HG03469 (cell line): ENCODE data around the gene CMIP.
"Not testable (repeated sequence)": the region's sequence is repeated elsewhere in the genome, so short reads cannot be mapped to it uniquely, and the experiment has no call there.

Source experiments
- ATAC-seq: cut with Tn5 transposase; IDR thresholded peaks from one replicate; pipeline ENCODE4 v1.9.1; 2021; ENCODE audit warnings: mild to moderate bottlenecking, moderate library complexity, moderate number of reproducible peaks; ENCODE audit not compliant: unreplicated experiment

Gene CMIP

DNA sequence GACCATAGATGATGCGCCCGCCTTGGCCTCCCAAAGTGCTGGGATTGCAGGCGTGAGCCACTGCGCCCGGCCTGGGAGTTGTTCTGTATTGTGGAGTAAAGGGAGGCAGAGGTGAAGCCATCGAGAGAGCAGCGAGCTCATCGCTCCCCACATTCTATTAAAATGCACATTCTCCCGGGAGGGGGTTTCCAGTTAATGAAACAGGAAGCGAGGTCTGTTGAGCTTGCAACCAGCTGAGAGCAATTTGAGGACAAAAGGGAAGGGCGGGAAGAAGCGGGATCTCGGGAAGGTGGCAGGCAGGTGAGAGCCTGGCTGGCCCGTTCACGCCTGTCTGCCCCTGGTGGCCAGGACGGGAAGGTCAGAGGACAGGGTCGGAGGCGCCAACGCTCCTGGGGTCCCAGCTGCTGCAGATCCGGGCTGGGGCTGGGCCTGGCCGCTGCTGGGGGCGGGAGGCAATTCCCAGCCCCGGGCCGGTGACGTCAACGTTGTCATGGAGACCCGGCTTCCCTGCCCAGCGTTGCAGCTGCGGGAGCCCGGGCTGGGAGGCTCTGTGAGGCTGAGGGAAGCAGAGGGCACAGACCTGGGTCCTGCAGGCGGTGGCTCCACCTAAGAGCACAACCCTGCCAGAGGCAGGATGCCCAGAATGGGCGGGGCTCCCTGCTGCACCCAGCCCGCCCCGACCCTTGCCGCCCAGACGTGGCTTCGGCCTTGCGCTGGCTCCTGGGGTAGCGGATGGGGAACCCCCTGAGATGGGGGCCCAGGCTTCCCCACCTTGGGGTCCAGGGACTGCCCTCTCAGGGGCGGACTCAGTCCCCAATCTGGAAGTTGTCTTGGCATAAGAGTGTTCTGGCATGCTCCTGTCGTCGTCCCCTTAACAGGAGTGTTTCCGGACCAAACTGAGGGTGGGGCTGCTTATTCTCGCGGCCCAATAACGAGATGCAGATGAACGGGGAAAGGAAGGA is 285.8 kb downstream of the CMIP start:
- peak; percentile 45 for ATAC-seq

DNA sequence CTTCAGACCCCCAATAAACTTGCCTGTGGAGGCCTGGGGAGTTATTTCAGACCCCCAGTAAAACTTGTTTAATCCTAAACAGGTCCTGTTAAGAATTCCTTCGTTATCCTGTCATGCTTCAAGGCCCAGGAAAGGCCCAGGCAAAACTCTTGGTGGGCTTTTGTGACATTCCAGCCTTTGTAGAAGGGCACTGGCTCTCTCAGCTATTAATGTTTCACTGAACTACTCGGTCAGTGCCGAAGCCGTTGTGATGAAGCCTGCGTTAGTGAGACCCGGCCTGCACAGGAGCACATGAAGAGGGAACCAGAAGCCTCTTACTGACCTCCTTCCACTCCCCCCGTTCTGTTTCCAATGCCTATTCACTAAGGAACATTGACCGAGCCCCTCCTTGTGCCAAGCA is 287.0 kb downstream of the CMIP start:
- no peak for ATAC-seq

DNA sequence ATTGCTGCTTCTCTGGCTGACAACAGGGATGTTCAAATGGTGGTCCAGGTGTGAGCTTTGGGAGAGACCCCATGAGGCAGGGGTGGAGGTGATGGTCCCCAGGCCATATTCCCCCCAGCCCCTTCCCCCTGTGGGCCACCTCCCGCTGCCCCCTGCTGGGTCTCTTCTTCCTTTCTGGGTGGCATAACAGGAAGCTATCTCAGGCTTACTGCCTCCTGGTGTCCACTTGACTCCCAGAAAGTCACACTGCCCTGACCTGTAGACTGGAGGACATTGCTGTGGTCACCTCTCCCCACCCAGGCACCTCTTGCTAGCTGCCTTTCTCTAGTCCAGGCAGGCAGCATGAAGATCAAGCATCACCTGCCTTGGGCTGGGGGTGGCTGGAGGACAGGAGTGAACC is 288.1 kb downstream of the CMIP start:
- ATAC-seq, result no peak

DNA sequence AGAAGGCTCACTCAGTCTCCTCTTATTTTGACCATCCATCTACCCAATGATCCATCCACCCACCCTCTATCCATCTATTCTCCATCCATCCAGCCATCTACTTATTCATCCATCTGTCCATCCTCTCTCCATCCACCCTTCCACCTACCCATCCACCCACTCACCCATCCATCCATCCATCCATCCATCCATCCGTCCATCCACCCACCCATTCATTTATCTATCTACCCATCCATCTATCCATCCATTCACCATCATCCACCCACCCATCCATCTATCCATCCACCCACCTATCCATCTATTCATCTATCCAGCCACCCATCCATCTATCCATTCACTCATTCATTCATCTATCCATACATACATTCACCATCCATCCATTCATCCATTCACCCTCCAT is 288.7 kb downstream of the CMIP start:
- ATAC-seq, result no peak

DNA sequence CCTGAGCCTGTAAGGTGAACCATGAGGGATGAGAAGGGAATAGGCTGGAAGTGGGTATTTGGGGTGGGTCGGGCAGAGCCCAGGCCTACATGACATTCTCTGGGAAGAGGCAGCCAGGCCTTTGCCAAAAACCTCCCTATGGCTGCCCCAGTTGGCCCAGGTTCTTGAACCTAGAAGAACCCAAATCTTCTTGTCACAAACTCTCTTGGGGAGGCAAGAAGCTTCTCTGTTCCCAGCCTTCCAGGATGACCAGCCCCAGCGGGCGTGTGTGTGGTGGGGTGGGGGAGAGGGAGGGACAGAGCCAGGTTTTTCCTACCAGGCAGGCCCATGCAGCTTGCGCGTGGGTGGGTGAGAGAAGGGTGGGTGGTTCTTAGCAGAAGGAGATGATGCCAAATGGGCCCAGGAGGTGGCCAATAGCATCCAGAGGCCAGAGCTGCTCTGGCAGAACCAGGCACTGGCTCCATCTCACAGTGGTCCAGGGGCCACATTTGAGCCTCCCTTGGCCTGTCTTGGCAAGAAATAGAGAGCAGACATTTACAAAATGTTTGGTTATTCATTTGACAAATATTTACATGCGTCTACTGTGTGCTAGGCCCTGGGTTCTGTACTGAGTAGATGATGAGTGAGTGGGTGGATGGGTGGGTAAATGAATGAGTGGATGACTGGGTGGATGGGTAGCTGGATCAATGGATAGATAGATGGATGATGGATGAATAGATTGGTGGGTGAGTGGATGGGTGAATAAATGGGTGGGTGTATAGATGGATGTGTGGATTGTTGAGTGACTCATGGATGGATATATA is 290.2 kb downstream of the CMIP start:
- ATAC-seq, result no peak

DNA sequence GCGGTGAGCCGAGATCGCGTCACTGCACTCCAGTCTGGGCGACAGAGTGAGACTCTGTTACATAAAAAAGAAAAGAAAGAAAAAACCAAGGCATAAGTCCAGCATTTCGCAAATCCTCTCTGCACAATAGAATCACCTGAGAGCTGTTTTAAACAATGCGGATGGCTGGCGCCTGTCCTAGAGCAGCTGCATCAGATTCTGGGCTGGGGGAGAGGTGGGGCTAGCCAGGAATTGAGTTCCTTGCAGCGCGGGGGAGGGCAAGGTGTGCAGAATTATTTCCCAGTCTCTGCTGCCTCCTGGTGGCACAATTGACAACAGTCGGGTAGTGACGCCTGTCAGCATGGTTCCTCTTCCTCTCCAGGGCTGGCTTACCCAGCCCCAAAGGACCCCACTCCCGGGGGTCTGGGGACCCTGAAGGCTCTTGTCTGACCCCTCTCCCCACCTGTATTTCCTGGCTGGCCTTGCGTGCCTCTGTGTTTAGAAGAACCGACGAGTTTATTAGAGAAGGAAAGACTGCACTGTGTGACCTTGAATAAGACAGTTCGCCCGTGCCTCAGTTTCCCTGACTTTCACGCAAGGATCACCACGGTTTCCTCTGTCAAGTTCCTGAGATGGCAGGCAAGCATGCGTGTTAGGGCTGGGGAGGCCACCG is 293.4 kb downstream of the CMIP start:
- peak; percentile 37 for ATAC-seq

DNA sequence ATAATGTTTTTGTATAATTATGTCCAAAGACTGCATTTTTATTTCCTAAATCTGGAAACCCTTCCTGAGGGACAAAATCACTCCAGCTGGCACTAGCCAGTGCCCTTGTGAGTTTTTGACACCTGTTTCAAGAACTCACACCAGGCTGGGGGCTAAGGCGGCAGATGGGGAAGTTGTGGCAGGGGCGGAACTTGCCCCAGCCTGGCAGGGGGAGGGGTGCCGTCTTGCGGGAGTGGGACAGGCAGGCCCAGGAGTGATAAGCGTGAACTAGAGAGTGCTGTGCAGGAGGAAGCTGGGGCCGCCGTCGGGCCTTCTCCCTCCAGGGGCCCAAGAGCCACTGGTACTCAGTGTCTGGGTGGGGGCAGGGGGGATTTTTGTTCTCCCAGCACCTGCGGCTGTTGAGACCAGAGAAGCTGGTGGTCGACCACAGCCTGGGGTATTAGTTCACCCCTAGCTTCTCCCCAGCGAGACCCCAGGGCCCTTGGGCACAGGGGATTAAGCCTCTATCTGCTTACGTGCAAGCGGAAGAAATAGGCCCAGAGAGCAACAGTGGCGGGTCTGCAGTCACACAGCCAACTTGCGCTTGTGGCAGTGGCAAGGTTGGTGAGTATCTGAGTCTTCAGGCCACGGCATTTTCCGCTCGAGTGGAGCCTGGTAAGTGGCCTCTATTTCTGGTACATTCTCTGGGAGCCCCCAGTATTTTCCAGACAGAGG is 294.3 kb downstream of the CMIP start:
- no peak for ATAC-seq

DNA sequence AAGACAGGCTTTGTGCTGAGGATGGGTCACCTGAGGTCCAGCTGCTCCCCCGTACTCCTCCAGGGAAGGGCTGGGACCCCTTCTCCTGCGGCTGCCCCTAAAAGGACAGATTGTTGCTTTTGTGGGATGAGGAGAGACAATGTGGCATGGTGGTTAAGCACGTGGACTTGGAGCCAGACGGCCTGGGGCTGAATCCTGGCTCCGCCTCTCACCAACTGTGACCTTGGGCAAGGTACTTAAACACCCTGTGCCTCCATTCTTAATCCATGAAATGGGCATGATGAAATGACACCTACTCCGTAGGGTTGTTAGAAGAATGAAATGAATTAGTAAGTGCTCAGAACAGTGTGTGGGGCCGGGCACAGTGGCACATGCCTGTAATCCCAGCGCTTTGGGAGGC is 294.9 kb downstream of the CMIP start:
- no peak for ATAC-seq

DNA sequence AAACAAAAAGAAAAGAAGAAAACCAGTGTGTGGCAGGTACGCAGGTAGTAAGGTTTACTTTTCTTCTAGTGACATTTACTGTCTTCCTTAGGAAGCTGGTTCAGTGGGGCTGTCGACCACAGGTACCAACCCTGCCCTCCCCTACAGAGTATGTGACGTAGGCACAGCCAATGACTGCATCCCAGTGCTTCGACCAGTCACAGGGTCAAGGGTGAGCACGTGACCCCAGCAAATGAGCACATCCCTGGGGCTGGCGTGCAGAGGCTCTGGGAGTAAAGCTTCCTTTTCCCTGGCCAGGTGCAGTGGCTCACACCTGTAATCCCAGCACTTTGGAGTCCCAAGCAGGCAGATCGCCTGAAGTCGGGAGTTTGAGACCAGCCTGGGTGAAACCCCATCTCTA is 295.6 kb downstream of the CMIP start:
- peak; percentile 46 for ATAC-seq

DNA sequence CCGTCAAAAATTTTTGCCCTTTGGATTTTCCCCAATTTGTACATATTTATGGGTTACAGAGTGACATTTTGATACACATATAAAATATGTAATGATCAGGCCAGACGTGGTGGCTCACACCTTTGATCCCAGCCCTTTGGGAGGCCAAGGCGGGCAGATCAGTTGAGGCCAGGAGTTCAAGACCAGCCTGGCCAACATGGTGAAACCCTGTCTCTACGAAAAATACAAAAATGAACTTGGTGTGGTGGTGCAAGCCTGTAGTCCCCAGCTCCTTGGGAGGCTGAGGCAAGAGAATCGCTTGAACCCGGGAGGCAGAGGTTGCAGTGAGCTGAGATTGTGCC is 296.8 kb downstream of the CMIP start:
- not testable (repeated sequence) for ATAC-seq

DNA sequence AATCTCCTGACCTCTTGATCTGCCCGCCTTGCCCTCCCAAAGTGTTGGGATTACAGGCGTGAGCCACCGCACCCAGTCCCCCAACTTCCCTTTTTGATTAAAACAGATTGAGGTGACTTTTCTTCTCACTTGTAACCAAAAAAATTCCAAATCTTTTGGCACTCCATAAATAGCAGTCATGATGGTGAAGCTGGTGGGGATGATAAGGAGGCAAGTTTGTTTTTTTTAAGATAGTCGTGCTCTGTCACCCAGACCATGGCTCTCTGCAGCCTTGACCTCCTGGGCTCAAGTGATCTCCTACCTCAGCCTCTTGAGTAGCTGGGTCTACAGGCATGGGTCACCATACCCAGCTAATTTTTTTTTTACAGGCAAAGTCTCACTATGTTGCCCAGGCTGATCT is 299.8 kb downstream of the CMIP start:
- no peak for ATAC-seq

DNA sequence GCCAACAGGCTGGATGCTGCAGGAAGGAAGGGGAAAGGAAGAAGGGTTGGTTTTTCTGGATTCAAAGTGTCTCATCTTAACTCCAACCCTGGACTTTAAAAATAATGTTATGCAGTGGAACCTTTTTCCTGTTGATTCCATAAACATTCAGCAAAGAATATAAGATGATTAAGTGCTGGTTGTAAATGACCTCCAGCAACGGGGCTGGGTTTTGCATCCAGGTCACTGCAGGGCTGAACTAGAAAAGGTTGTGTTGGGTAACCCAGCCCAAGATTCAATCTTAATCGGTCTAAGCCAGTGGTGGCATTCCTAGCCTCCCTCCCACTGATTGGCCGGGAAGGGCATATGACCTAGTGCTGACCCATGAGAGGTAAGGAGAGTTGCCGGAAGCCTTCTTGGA is 300.3 kb downstream of the CMIP start:
- no peak for ATAC-seq

DNA sequence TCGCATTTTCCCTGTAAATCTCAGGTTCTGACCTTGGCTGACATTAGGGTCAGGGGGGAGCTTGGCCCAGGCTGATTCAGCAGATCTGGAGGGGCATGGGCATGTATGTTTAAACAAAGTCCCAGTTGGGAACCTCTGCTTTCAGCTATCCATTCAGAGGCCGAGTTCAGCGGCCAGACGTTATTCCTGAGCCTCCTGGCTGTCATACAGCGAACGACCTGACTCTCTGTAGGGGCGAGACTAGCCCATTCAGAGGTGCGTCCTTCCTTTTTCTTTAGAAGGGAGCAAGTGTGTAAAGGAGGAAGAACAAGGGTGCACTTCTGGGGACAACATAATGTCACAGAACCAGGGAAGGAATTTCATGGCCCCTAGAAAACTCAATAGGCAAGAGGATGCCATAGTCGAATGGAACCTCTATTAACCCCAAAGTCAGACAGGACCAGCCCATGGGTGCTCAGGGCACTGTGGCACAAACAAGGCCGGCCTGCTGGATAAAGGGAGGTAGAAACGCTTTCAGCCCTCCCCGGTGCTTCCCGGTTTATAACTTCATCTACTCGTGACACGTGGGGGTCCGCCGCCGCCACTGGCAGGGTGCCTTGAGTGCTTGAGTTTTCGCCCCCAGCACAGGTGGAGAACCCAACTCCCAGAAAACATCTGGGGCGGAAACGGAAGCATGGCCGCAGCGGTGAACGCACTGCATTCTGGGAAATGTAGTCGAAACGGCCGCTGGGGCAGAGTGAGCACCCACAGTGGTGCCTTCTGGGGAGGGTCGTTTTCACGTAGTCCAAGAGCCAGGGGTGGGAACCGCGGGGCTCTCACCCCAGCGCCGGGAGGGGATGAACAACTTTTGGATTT is 301.3 kb downstream of the CMIP start:
- ATAC-seq, result no peak

DNA sequence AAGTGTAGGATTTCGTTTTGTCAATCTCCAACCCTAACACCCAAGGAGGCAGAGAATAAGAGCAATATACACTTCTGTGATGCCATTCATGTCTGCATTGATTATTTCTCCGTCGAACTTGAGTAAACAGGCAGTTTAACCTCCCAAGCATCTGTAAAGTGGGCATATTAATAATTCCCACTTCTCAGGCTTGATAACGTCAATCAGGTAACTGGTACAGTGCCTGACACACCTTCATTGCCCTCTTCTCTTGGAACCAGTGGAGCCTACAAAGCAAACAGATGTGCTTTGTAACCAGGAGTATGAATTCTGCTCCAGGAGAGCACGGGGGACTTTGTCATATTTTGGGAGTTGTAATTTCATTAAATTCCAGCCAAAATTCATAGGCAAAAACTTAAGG is 302.0 kb downstream of the CMIP start:
- no peak for ATAC-seq

DNA sequence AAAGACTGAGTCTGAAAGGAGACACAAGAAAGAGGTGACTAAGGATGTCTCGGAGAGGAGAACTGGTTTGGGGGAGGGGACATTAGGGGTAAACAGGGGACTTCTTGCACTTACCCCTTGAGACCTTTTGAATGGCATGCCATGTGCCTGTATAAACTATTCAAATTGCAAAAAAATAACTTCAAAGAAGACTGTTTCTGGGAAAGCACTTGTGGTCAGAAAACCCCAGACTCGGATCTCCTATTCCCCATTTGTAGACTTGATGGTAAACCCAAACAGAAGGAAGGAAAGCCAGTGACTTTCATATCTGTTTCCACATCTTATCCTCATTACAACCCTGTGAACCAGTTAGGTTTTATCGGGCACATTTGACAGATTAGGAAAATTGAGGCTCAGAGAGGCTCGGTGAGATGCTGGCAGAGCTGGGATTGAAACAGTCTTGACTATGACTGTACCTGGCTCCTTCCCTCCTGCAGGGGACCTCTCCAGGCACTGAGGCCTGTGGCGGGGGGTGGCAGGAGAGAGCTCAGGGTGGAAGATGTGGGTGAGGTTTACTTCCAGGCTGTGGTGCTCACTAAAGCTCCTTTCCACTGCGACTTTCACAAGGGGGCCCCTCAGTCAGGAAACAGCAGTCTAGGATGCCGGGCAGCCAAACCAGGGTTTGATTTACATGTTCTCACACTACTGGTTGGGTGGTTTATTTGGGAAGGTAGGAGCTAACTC is 304.0 kb downstream of the CMIP start:
- no peak for ATAC-seq

DNA sequence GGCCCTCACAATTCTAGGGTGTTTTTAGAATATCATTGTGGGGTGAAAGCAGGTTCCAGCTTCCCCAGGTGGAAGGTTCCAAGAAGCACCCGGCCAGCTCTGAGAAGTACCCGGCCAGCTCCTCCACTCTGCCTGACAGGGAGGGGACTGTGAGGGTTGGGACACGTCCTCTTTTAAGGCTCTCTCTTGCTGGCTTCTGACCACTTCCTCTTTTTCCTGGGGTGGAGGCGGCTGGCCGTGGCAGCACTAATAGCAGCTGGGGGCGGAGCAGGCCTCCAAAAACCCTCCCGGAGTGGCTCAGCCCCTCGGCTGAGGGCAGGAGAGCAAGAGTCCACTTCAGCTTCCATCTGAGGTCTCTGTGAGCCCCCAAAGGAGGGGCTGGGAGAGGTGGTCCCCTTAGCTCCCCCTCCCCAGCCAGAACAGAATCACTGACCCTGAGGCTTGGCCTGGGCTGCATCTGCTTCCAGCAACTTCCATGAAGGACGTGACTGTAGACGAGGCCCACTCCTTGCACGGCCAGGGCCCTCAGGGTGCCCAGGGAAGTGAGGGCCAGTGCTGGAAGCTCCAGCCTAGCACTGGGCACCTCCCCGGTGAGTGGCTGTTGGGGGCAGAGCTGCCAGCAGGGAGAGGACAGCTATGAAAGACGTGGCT is 307.7 kb downstream of the CMIP start:
- ATAC-seq, result peak; percentile 77

DNA sequence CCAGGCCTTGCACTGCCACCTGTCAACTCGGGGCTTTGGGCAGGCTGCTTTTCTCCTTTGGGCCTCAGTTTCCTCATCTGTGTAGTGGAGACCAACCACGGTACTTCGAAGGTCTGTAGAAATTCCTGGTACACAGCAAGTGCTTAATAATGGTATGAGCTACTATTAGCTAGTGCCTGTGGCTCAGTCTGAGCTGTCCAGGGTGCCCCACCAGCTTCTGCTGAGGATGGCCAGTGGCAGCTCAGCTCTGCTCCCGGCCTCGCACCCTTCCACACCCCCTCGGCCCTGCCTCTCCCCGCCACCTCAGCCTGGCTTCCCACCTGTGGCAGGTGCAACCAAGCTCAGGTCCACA is 308.2 kb downstream of the CMIP start:
- no peak for ATAC-seq

DNA sequence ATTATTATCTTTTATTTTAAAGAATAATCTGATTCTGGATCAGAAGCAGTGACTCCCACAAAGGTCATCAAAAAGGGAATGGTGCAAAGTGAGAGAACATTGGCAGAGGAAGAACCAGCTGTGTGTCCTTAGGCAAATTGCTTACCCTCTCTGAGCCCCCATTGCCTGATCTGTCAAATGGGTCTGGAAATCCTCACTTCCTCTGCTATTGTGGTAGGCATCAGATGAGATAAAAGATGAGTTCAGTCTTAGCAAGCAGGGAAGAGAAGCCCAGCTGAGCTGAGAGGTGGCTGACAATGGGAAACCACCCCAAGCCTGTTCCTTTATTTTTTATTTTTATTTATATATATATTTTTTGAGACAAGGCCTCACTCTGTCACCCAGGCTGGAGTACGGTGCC is 310.2 kb downstream of the CMIP start:
- no peak for ATAC-seq
